ENCODE measurements around the gene PRKRA. TPM values are rescaled to one million over a fixed set of nuclear protein-coding genes. Genes with fewer than 3 reads are reported as not detected.

Gene PRKRA
- total RNA-seq (10 to 100 TPM; 62.6 to 86.1 (median 76.7) TPM), polyA plus RNA-seq (10 to 100 TPM; 25.1 to 25.2 (median 25.2) TPM)

DNA sequence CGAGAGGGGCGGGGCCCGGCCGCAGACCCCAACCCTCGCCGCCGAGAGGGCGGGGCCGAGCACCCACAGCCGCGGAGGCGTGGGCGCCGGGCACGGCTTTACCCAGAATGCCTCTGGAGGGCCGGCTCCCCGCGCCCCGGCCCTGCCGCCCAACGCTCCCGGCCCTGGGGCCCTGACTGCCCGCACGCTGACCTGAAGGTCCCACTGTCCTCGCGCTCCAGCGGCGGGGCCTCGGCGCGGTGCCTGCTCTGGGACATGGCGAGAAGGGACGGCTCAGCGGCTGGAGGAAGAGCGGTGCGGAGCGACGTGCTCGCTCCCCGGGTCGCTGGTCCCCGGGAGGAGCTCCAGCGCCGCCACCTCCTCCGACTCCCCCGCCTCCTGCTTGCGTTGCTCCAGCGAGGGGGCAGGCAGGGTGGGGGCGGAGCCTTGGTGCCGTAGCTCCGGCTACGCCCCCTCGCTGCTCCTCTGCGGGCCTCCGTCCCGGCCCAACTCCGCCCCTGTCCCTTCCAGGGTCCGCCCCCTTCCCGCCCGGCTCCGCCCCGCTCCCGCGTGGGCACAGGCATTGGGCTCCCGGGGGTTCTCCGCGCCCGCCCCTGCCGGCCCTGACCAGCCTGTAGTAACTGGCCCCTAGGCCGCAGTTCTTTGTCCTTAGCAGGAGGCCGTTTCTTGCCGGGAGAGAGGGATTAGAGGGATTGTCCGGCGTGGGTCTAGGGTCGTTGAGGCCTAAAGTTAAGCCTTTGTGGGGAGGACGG lies at the start of gene PRKRA, which contains the start of gene PJVK:
Gene PRKRA, minus strand, starts transcription at position 402 of the 752 bp plus-strand sequence. Its CDS starts 145 bp downstream, at position 257.
Gene PJVK, plus strand, starts transcription at position 605 of the 752 bp plus-strand sequence. CDS start 2,032 bp downstream, outside the sequence.
- intact Hi-C loops (cut with DNase I), result loop anchor here (1.0 to 2.0 kb wide), 2 partner anchors 27 to 72 kb away; partner anchors contain the start of gene FKBP7
- Histone ChIP-seq H3K27ac (peak within 1 kb of the TSS; percentile 97 to 98 (median 98)), H3K4me3 (peak within 1 kb of the TSS; percentile 88 to 94 (median 93)), H3K27me3 (no peaks in the 10 kb centered on the region), H3K4me1 (peaks cover 0 to 39% (median 33%) of the 10 kb centered on the region in 4 donors), H3K36me3 (peaks cover 0 to 27% (median 5%) of the 10 kb centered on the region in 4 donors), H3K9me3 (no peaks in the 10 kb centered on the region)
- DNase-seq, result peak; percentile 99
- TF ChIP-seq EP300 (IDR thresholded peaks at IDR 0.05), result peak in 2 of 4 donors; percentile 29 to 36
- peak; percentile 81 to 87 for TF ChIP-seq POLR2A (IDR thresholded peaks at IDR 0.05)
- TF ChIP-seq POLR2AphosphoS5 (IDR thresholded peaks at IDR 0.05), result peak; percentile 96 to 98 (median 98)
- TF ChIP-seq, protein P1, sequence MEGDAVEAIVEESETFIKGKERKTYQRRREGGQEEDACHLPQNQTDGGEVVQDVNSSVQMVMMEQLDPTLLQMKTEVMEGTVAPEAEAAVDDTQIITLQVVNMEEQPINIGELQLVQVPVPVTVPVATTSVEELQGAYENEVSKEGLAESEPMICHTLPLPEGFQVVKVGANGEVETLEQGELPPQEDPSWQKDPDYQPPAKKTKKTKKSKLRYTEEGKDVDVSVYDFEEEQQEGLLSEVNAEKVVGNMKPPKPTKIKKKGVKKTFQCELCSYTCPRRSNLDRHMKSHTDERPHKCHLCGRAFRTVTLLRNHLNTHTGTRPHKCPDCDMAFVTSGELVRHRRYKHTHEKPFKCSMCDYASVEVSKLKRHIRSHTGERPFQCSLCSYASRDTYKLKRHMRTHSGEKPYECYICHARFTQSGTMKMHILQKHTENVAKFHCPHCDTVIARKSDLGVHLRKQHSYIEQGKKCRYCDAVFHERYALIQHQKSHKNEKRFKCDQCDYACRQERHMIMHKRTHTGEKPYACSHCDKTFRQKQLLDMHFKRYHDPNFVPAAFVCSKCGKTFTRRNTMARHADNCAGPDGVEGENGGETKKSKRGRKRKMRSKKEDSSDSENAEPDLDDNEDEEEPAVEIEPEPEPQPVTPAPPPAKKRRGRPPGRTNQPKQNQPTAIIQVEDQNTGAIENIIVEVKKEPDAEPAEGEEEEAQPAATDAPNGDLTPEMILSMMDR (IDR thresholded peaks at IDR 0.05), result no peak
- WGBS, 2 donors, result 1% methylated on average over 76 of the region's 76 CpGs

- Histone ChIP-seq H3K4me1 (no peaks in the 10 kb centered on the region), H3K36me3 (peaks cover 10 to 98% (median 51%) of the 10 kb centered on the region in 4 donors), H3K27me3 (no peaks in the 10 kb centered on the region), H3K9me3 (no peaks in the 10 kb centered on the region), H3K27ac (no peak overlapping the region), H3K4me3 (no peak overlapping the region)
- TF ChIP-seq, protein P1 (IDR thresholded peaks at IDR 0.05), result no peak
- no peak for TF ChIP-seq POLR2A (IDR thresholded peaks at IDR 0.05)
- TF ChIP-seq POLR2AphosphoS5 (IDR thresholded peaks at IDR 0.05), result no peak
- no peak for TF ChIP-seq EP300 (IDR thresholded peaks at IDR 0.05)
- intact Hi-C loops (cut with DNase I), result no loop called here
- DNase-seq, result no peak
- WGBS, 2 donors, result 97 to 98% methylated on average over 3 of the region's 3 CpGs
Measured at GRCh38 chr2:178499640-178500039, 48.7 kb upstream of the PRKRA start.

- no peak overlapping the region for H3K27ac ChIP-seq
- no peaks in the 10 kb centered on the region for H3K9me3 ChIP-seq
- DNase-seq, result no peak
- no peak overlapping the region for H3K4me3 ChIP-seq
- no peaks in the 10 kb centered on the region for H3K27me3 ChIP-seq
- H3K36me3 ChIP-seq, result peaks cover 14 to 98% (median 54%) of the 10 kb centered on the region in 4 donors
- TF ChIP-seq POLR2A (IDR thresholded peaks at IDR 0.05), result no peak
- intact Hi-C loops (cut with DNase I), result no loop called here
- H3K4me1 ChIP-seq, result no peaks in the 10 kb centered on the region
Measured at GRCh38 chr2:178498137-178498536, 47.2 kb upstream of the PRKRA start.

- 17 to 60% methylated on average over 4 of the region's 4 CpGs for WGBS, 2 donors
- intact Hi-C loops (cut with DNase I), result no loop called here
- Histone ChIP-seq H3K9me3 (no peaks in the 10 kb centered on the region), H3K36me3 (peaks cover 17 to 98% (median 42%) of the 10 kb centered on the region in 4 donors), H3K27me3 (no peaks in the 10 kb centered on the region), H3K27ac (no peak overlapping the region), H3K4me3 (no peak overlapping the region), H3K4me1 (no peaks in the 10 kb centered on the region)
- DNase-seq, result no peak
- no peak for TF ChIP-seq POLR2A (IDR thresholded peaks at IDR 0.05)
- TF ChIP-seq, protein P1 (IDR thresholded peaks at IDR 0.05), result no peak
Measured at GRCh38 chr2:178496049-178496448, 45.1 kb upstream of the PRKRA start.

- no peak overlapping the region for H3K4me3 ChIP-seq
- H3K36me3 ChIP-seq, result peaks cover 16 to 76% (median 28%) of the 10 kb centered on the region in 4 donors
- H3K4me1 ChIP-seq, result no peaks in the 10 kb centered on the region
- H3K27ac ChIP-seq, result no peak overlapping the region
- no peaks in the 10 kb centered on the region for H3K9me3 ChIP-seq
- H3K27me3 ChIP-seq, result no peaks in the 10 kb centered on the region
- no peak for DNase-seq
- TF ChIP-seq, protein P1 (IDR thresholded peaks at IDR 0.05), result no peak
- TF ChIP-seq EP300 (IDR thresholded peaks at IDR 0.05) (no peak), POLR2A (IDR thresholded peaks at IDR 0.05) (no peak), POLR2AphosphoS5 (IDR thresholded peaks at IDR 0.05) (no peak)
- WGBS, 2 donors, result 96 to 97% methylated on average over 6 of the region's 6 CpGs
- intact Hi-C loops (cut with DNase I), result no loop called here
Measured at GRCh38 chr2:178491612-178492011, 40.6 kb upstream of the PRKRA start.
